GM12878 (cell line): Measurements from ENCODE around the gene SLC22A6.

Source experiments
- CHD1 ChIP-seq: IDR thresholded peaks from 2 replicates; pipeline ENCODE4 v1.6.1; 2012; ENCODE audit warnings: low read depth, low read length, improper control_type of control experiment
- EGR1 ChIP-seq, 2 experiments: IDR thresholded peaks; 1 replicate in 1 of 2; 2 replicates in 1 of 2; pipeline ENCODE4 v1.6.1; 2011 to 2012; ENCODE audit warnings: low read depth in 2 of 2, low read length in 2 of 2, borderline replicate concordance in 1 of 2, mild to moderate bottlenecking in 1 of 2, moderate library complexity in 1 of 2
- EP300 ChIP-seq, 2 experiments: fragments of 150-350 bp in 1 of 2; IDR thresholded peaks; 2 replicates each; pipeline ENCODE4 v1.6.1; 2011 to 2012; ENCODE audit warnings: low read depth in 2 of 2, low read length in 2 of 2, borderline replicate concordance in 1 of 2, improper control_type of control experiment in 1 of 2, inconsistent platforms in 1 of 2; ENCODE audit not compliant: control insufficient read depth in 1 of 2
- EZH2 ChIP-seq: IDR thresholded peaks from 2 replicates; pipeline ENCODE4 v1.6.1; 2012; ENCODE audit warnings: low read depth, mild to moderate bottlenecking, control low read depth, inconsistent platforms, low read length, borderline replicate concordance; ENCODE audit not compliant: control insufficient read depth
- TF ChIP-seq, protein P1 (sequence below): IDR thresholded peaks from 2 replicates; pipeline ENCODE4 v1.6.1; 2012; ENCODE audit warnings: mild to moderate bottlenecking, low read depth, low read length

DNA sequence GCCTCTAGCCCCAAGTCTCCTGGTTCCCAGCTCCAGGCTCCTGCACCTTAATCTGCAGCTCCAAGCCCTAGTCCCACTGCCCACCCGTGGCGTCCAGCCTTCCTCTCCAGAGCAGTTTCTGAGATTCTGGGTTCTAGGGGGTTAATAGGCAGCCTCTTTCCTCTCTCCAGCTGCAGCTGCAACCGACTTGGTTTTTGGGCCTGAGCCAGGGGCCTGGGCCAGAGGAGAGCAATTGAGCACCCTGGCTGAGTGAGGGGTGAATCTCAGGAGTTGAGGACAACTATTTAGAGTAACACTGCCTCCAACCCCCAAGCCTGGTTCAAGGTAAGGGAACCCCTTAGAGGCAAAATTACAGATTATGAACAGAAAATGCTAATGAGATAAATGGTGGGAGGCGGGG, 54.6 kb downstream of the SLC22A6 start:
- TF ChIP-seq EZH2 (no peak), EP300 (IDR thresholded peaks at IDR 0.05; ENCODE audit: borderline replicate concordance in 1 of 2, control insufficient read depth in 1 of 2, low read depth in 2 of 2, low read length in 2 of 2) (no peak), CHD1 (no peak), EGR1 (IDR thresholded peaks at IDR 0.05; ENCODE audit: borderline replicate concordance in 1 of 2, low read depth in 2 of 2, low read length in 2 of 2) (no peak)
- TF ChIP-seq, protein P1, sequence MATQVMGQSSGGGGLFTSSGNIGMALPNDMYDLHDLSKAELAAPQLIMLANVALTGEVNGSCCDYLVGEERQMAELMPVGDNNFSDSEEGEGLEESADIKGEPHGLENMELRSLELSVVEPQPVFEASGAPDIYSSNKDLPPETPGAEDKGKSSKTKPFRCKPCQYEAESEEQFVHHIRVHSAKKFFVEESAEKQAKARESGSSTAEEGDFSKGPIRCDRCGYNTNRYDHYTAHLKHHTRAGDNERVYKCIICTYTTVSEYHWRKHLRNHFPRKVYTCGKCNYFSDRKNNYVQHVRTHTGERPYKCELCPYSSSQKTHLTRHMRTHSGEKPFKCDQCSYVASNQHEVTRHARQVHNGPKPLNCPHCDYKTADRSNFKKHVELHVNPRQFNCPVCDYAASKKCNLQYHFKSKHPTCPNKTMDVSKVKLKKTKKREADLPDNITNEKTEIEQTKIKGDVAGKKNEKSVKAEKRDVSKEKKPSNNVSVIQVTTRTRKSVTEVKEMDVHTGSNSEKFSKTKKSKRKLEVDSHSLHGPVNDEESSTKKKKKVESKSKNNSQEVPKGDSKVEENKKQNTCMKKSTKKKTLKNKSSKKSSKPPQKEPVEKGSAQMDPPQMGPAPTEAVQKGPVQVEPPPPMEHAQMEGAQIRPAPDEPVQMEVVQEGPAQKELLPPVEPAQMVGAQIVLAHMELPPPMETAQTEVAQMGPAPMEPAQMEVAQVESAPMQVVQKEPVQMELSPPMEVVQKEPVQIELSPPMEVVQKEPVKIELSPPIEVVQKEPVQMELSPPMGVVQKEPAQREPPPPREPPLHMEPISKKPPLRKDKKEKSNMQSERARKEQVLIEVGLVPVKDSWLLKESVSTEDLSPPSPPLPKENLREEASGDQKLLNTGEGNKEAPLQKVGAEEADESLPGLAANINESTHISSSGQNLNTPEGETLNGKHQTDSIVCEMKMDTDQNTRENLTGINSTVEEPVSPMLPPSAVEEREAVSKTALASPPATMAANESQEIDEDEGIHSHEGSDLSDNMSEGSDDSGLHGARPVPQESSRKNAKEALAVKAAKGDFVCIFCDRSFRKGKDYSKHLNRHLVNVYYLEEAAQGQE = no peak
